Psoas muscle (tissue), 8 donors: Measurements from ENCODE around the gene KRTAP4-6. TPM values are rescaled to one million over a fixed set of nuclear protein-coding genes. Genes with fewer than 3 reads are reported as not detected.
"Not testable (repeated sequence)": the region's sequence is repeated elsewhere in the genome, so short reads cannot be mapped to it uniquely, and the experiment has no call there.

Source experiments
- ATAC-seq, 4 donors: fragments of 200-7000 bp; cut with Tn5 transposase; one replicate each; pipeline ENCODE4 v1.9.1; 2020; ENCODE audit warnings: moderate library complexity in 3 of 4, mild to moderate bottlenecking in 2 of 4
- DNase-seq, 2 donors: peaks; one replicate each; pipeline ENCODE4 v3.0.0-alpha.2; 2020
- H3K27ac ChIP-seq: fragments of 200-600 bp; one replicate; pipeline ENCODE4 v1.8.0; 2022
- H3K27me3 ChIP-seq, 3 donors: fragments of 200-600 bp in 1 of 3; one replicate each; pipeline versions ENCODE4 v1.6.1 to v1.8.0; 2013 to 2022; ENCODE audit warnings: low read length in 2 of 3, mild to moderate bottlenecking in 2 of 3, moderate library complexity in 1 of 3; ENCODE audit not compliant: insufficient read depth in 3 of 3
- H3K36me3 ChIP-seq, 2 donors: fragments of 200-600 bp in 1 of 2; one replicate each; pipeline versions ENCODE4 v1.6.1 to v1.8.0; 2013 to 2022; ENCODE audit warnings: low read depth in 1 of 2, mild to moderate bottlenecking in 1 of 2, moderate library complexity in 1 of 2; ENCODE audit not compliant: insufficient read depth in 1 of 2
- H3K4me1 ChIP-seq: fragments of 200-600 bp; one replicate; pipeline ENCODE4 v1.8.0; 2022
- H3K4me3 ChIP-seq: fragments of 200-600 bp; one replicate; pipeline ENCODE4 v1.8.0; 2022; ENCODE audit warnings: mild to moderate bottlenecking
- H3K9me3 ChIP-seq: fragments of 200-600 bp; one replicate; pipeline ENCODE4 v1.8.0; 2022
- WGBS, 3 donors: extraction: QIAGEN DNeasy Blood & Tissue Kit; methylation state at CpG; one replicate each; pipeline versions ENCODE4 v1.1.6 to v1.1.7; 2013; 5-methylcytosine and 5-hydroxymethylcytosine counted together
- intact Hi-C, 2 donors: fragments of 100-400 bp; cut with DNase I; formaldehyde crosslinking; loops; one replicate each; pipeline versions ENCODE4 v1.11.0 to v1.14.2; 2022
- polyA plus RNA-seq, 3 donors: library from polyadenylated mRNA; stranded (reverse); fragments of 200-250 nt; gene quantifications; one replicate each; pipeline ENCODE4 v1.2.3, GENCODE V29; 2013
- total RNA-seq, 4 donors: library from RNA; stranded (reverse); fragmentation: NEBNext Ultra II Directional in 2 of 4; extraction: Animal tissue kit (Norgen Biotek cat#: 25700) in 2 of 4; gene quantifications; one replicate each; pipeline versions ENCODE4 v1.2.1 to v1.2.4, GENCODE V29; 2021 to 2023
- TF ChIP-seq, protein P1 (sequence below): fragments of 200-600 bp; IDR thresholded peaks from one replicate; pipeline ENCODE4 v1.8.0; 2022; ENCODE audit warnings: antibody characterized with exemption
- donor health status: healthy with polysubstance abuse.
- donor health status: DM: no; HTN: no; CAD: no; lungs with moderate emphysema.
- donor health status: Bipolar disorder and iron deficiency.
- donor health status: healthy.
- donor health status: DM: yes; HTN: yes; CAD: no.
- donor health status: DM: no; HTN: no; CAD: no.
- donor health status: DM: no; HTN: no; CAD: no.
- donor health status: DM: yes; HTN: yes; CAD: no.

KRTAP4-6 gene
- total and polyA plus RNA-seq, 7 donors, result not detected

DNA sequence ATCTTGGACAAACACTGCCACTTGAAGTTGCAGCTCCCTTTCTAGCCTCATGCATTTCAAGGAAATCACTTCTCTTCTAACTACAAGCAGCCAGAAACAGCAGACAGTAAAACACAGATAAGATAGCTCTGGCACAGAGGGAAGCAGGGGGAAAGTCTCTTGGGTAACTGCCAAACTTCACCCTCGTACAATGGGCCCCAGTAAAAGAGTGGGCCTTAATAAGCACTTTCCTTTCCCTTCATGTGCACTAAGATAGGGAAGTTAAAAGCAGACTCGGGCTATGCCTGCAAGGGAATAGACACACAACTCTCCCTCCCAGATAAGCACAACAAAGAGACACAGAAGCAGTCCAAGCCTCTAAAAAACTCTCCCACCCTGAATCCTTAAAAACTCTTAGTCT, 13.5 kb upstream of the KRTAP4-6 start:
- intact Hi-C loops, result no loop called here
- Histone ChIP-seq H3K27me3 (peaks cover 0 to 10% (median 2%) of the 10 kb centered on the region in 3 donors), H3K4me3 (no peak overlapping the region), H3K4me1 (no peaks in the 10 kb centered on the region), H3K27ac (no peak overlapping the region), H3K36me3 (no peaks in the 10 kb centered on the region), H3K9me3 (no peaks in the 10 kb centered on the region)
- 35 to 52% (median 42%) methylated on average over 2 of the region's 2 CpGs for WGBS, 3 donors
- DNase-seq (no peak), ATAC-seq (no peak)
- TF ChIP-seq, protein P1, sequence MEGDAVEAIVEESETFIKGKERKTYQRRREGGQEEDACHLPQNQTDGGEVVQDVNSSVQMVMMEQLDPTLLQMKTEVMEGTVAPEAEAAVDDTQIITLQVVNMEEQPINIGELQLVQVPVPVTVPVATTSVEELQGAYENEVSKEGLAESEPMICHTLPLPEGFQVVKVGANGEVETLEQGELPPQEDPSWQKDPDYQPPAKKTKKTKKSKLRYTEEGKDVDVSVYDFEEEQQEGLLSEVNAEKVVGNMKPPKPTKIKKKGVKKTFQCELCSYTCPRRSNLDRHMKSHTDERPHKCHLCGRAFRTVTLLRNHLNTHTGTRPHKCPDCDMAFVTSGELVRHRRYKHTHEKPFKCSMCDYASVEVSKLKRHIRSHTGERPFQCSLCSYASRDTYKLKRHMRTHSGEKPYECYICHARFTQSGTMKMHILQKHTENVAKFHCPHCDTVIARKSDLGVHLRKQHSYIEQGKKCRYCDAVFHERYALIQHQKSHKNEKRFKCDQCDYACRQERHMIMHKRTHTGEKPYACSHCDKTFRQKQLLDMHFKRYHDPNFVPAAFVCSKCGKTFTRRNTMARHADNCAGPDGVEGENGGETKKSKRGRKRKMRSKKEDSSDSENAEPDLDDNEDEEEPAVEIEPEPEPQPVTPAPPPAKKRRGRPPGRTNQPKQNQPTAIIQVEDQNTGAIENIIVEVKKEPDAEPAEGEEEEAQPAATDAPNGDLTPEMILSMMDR, result no peak

DNA sequence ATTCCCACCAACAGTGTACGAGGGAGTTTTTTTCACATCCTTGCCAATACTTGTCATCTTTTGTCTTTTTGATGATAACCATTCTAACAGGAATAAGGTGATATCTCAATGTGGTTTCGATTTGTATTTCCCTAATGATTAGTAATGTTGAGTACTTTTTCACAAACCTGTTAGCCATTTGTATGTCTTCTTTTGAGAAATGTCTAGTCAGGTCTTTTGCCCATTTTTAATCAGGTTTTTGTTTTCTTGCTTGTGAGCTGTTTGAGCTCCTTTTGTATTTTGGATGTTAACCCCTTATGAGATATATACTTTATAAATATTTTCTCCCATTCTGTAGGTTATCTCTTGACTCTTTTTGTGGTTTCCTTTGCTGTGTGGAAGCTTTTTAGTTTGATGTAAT, 11.2 kb upstream of the KRTAP4-6 start:
- no peaks in the 10 kb centered on the region for H3K4me1 ChIP-seq
- no peak for DNase-seq
- no peaks in the 10 kb centered on the region for H3K36me3 ChIP-seq
- no peak overlapping the region for H3K27ac ChIP-seq
- TF ChIP-seq, protein P1, result no peak
- intact Hi-C loops, result no loop called here
- 77 to 82% (median 78%) methylated on average over 2 of the region's 2 CpGs for WGBS, 3 donors
- no peaks in the 10 kb centered on the region for H3K9me3 ChIP-seq
- H3K27me3 ChIP-seq, result peaks cover 0 to 10% (median 2%) of the 10 kb centered on the region in 3 donors
- ATAC-seq, result no peak
- H3K4me3 ChIP-seq, result no peak overlapping the region

DNA sequence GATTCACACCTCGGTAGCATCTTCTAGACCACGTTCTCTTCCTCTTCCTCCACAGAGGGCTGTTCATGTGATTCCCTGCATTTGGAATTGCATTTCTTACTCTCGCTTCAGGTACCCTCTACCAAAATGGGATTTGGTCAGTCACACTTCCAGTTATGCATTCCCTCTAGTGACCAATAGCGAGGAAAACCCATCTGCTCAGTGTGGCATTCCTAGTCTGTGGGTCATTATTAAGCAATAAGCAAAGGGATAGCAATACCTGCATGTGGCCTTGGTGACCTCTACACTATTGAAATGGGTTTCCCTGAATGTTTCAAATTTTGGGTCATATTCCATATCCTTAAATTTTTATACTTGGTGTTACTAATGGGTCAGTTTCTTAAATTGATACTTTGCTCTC, 9.7 kb upstream of the KRTAP4-6 start:
- TF ChIP-seq, protein P1, result no peak
- ATAC-seq (no peak), DNase-seq (no peak)
- intact Hi-C loops, result no loop called here
- 83 to 88% (median 87%) methylated on average over 4 of the region's 4 CpGs for WGBS, 3 donors
- peaks cover 0 to 2% (median 2%) of the 10 kb centered on the region in 3 donors for H3K27me3 ChIP-seq
- no peaks in the 10 kb centered on the region for H3K4me1 ChIP-seq
- no peaks in the 10 kb centered on the region for H3K9me3 ChIP-seq
- no peak overlapping the region for H3K27ac ChIP-seq
- no peaks in the 10 kb centered on the region for H3K36me3 ChIP-seq
- no peak overlapping the region for H3K4me3 ChIP-seq

- Histone ChIP-seq H3K9me3 (no peaks in the 10 kb centered on the region), H3K4me1 (no peaks in the 10 kb centered on the region), H3K27me3 (peaks cover 0 to 2% (median 0%) of the 10 kb centered on the region in 3 donors), H3K36me3 (no peaks in the 10 kb centered on the region), H3K4me3 (no peak within 1 kb of the TSS), H3K27ac (no peak within 1 kb of the TSS)
- TF ChIP-seq, protein P1, result no peak
- ATAC-seq (no peak), DNase-seq (no peak)
- intact Hi-C loops, result no loop called here
- 55 to 58% (median 56%) methylated on average over 2 of the region's 2 CpGs for WGBS, 3 donors
Measured at GRCh38 chr17:41149652-41149985, 9.3 kb upstream of the KRTAP4-6 start, which contains the start of gene KRTAP4-5. KRTAP4-5 (minus strand) TSS chr17:41149825; CDS start chr17:41149767, 58 bp downstream.

DNA sequence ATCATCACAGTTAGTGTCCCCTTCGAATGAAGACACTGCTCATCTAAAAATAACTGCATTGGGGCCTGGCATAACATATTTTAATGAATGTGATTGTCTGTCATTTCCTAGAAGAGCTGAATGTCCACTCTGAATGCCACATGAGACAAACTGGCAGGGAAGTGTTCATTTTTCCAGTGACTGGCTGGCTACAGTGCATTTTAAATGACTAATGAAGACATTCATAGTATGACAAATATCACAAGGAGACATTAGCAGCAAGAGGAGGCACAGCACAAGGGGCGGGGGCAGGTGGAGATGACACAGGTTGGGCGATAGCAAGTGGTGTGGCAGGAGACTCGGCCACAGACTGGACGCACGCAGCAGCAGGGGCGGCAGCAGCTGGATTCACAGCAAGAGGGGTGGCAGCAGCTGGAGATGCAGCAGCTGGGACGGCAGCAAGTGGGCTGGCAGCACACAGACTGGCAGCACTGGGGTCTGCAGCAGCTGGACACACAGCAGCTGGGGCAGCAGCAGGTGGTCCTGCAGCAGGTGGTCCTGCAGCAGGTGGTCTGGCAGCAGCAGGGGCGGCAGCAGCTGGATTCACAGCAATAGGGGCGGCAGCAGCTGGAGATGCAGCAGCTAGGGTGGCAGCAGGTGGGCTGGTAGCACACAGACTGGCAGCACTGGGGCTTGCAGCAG, 8.8 kb upstream of the KRTAP4-6 start:
- H3K27ac ChIP-seq, H3K9me3 ChIP-seq, H3K36me3 ChIP-seq, DNase-seq, H3K4me1 ChIP-seq, intact Hi-C loops, H3K27me3 ChIP-seq, ATAC-seq, H3K4me3 ChIP-seq: not testable (repeated sequence)
- 74 to 76% (median 75%) methylated on average over 10 of the region's 10 CpGs for WGBS, 3 donors
